HepG2 (cell line): ENCODE measurements around the gene SHISA6. TPM values are rescaled to one million over a fixed set of nuclear protein-coding genes. Genes with fewer than 3 reads are reported as not detected.

Source experiments
- ATAC-seq: fragments of 200-7000 bp; cut with Tn5 transposase; 3 replicates; pipeline ENCODE4 v1.9.1; 2020; ENCODE audit warnings: mild to moderate bottlenecking, moderate library complexity
- BruUV-seq: library from RNA; stranded (reverse); fragments of 400-500 nt; replicated peaks from 2 replicates; lab custom pipeline; 2021; lab: Mats Ljungman, UMichigan
- CTCF ChIA-PET: fragments of 300-600 bp; formaldehyde crosslinking; extraction: SDS; loops from one replicate; lab custom pipeline; 2021; ENCODE audit warnings: low total read pairs, inconsistent platforms, low intra/inter-chr PET ratio; lab: Yijun Ruan, JAX
- POLR2A ChIA-PET: fragments of 350-600 bp; sonication (Branson Sonifier 250); formaldehyde crosslinking; loops from one replicate; lab custom pipeline; 2020; ENCODE audit warnings: antibody characterized with exemption, inconsistent platforms; lab: Yijun Ruan, JAX
- DNase-seq: peaks from one replicate; pipeline ENCODE4 v3.0.0-alpha.2; 2015; ENCODE audit warnings: low spot score
- FAIRE-seq: peaks from 3 replicates; lab custom pipeline; 2011; peaks lifted over from hg19 to GRCh38; lab: Jason Lieb, UNC
- H2AFZ ChIP-seq: one replicate; pipeline ENCODE4 v1.6.1; 2011; ENCODE audit warnings: low read length, inconsistent platforms
- H3K27ac ChIP-seq: fragments of 300-600 bp; 3 replicates; pipeline ENCODE4 v1.8.0; 2011; ENCODE audit warnings: mixed run types, mild to moderate bottlenecking, mixed read lengths, low read length, inconsistent platforms; ENCODE audit not compliant: insufficient read depth; ENCODE audit errors: extremely low read length
- H3K27me3 ChIP-seq, 2 experiments: fragments of 200-600 bp in 1 of 2; 2 replicates in 1 of 2; 3 replicates in 1 of 2; pipeline versions ENCODE4 v1.6.0 to v1.8.0; 2011; ENCODE audit warnings: low read length in 2 of 2, mild to moderate bottlenecking in 2 of 2, moderate library complexity in 2 of 2, inconsistent platforms in 1 of 2; ENCODE audit not compliant: insufficient read depth in 2 of 2, control insufficient read depth in 1 of 2
- H3K36me3 ChIP-seq, 2 experiments: fragments of 200-600 bp in 1 of 2; replicated peaks in 1 of 2; 2 replicates in 1 of 2; 3 replicates in 1 of 2; pipeline versions ENCODE4 v1.5.1 to v1.8.0; 2011; ENCODE audit warnings: low read length in 2 of 2, inconsistent platforms in 1 of 2; ENCODE audit not compliant: insufficient read depth in 2 of 2, control insufficient read depth in 1 of 2
- H3K4me1 ChIP-seq: 2 replicates; pipeline ENCODE4 v1.5.1; 2012; ENCODE audit warnings: low read length, inconsistent platforms; ENCODE audit not compliant: insufficient read depth
- H3K4me2 ChIP-seq: 2 replicates; pipeline ENCODE4 v1.6.0; 2011; ENCODE audit warnings: low read depth, low read length, inconsistent platforms
- H3K4me3 ChIP-seq, 3 experiments: fragments of 200-600 bp in 1 of 3; sonication (generic), shearing (Covaris generic) in 1 of 3; replicated peaks in 1 of 3; 2 replicates each; pipeline ENCODE4 v1.5.1; 2011 to 2016; ENCODE audit warnings: low read length in 3 of 3, inconsistent platforms in 2 of 3, low read depth in 2 of 3, mild to moderate bottlenecking in 2 of 3, control low read depth in 1 of 3, mixed read lengths in 1 of 3; ENCODE audit not compliant: insufficient read depth in 1 of 3
- H3K79me2 ChIP-seq: one replicate; pipeline ENCODE4 v1.6.1; 2011; ENCODE audit warnings: low read length, inconsistent platforms; ENCODE audit not compliant: insufficient read depth
- H3K9ac ChIP-seq: 2 replicates; pipeline ENCODE4 v1.6.0; 2011; ENCODE audit warnings: mild to moderate bottlenecking, low read depth, low read length, inconsistent platforms; ENCODE audit not compliant: insufficient read depth
- H3K9me3 ChIP-seq: 2 replicates; pipeline ENCODE4 v1.5.1; 2012; ENCODE audit warnings: mild to moderate bottlenecking, low read length
- H4K20me1 ChIP-seq: 2 replicates; pipeline ENCODE4 v1.6.0; 2011; ENCODE audit warnings: inconsistent platforms, mild to moderate bottlenecking, low read length, moderate library complexity; ENCODE audit not compliant: insufficient read depth
- CENPBD1 ChIP-seq: sonication (generic); formaldehyde crosslinking; IDR thresholded peaks from 2 replicates; pipeline ENCODE4 v1.8.0; 2022; ENCODE audit warnings: missing genetic modification reagents, low read depth, mild to moderate bottlenecking, borderline replicate concordance
- RBFOX2 ChIP-seq: fragments of 200-400 bp; formaldehyde crosslinking; IDR thresholded peaks from 2 replicates; pipeline ENCODE4 v1.6.1; 2017; ENCODE audit warnings: low read depth, mild to moderate bottlenecking, low read length
- SNAPC4 ChIP-seq: sonication (generic); formaldehyde crosslinking; IDR thresholded peaks from 2 replicates; pipeline ENCODE4 v1.4.0; 2020; ENCODE audit warnings: mild to moderate bottlenecking, missing genetic modification reagents
- ZFY ChIP-seq: sonication (generic); formaldehyde crosslinking; IDR thresholded peaks from 2 replicates; pipeline ENCODE4 v1.4.0; 2020; ENCODE audit warnings: missing genetic modification reagents
- ZNF335 ChIP-seq: sonication (generic); formaldehyde crosslinking; IDR thresholded peaks from 2 replicates; pipeline ENCODE4 v1.4.0; 2020; ENCODE audit warnings: missing genetic modification reagents
- ZNF777 ChIP-seq: sonication (generic); formaldehyde crosslinking; IDR thresholded peaks from 2 replicates; pipeline ENCODE4 v1.4.0; 2020; ENCODE audit warnings: missing genetic modification reagents
- WGBS: methylation state at CpG from one replicate; pipeline ENCODE4 v1.1.6; 2017; ENCODE audit warnings: low lambda C conversion rate; 5-methylcytosine and 5-hydroxymethylcytosine counted together
- in situ Hi-C: cut with HindIII; loops from 2 replicates; pipeline ENCODE4 v1.10.0; 2017; ENCODE audit warnings: low pct_unique_long_range_greater_than_20kb; ENCODE audit not compliant: extremely low pct_ligation_motif_present
- intact Hi-C: fragments of 100-400 bp; cut with micrococcal nuclease; formaldehyde crosslinking; loops from one replicate; pipeline ENCODE4 v1.10.0; 2022; ENCODE audit not compliant: unreplicated experiment
- polyA plus RNA-seq, 8 experiments: library from polyadenylated mRNA; depleted of rRNA in 3 of 8; stranded (reverse) in 7 of 8; unstranded in 1 of 8; fragments of >200 nt; fragmentation: Illumina TruSeq in 4 of 8; extraction: Trizol in 4 of 8; gene quantifications; 2 replicates each; pipeline versions ENCODE4 v1.2.1 to v1.2.3, GENCODE V29; 2011 to 2016; ENCODE audit warnings: low read depth in 4 of 8, missing spikeins in 1 of 8, mixed read lengths in 1 of 8; ENCODE audit not compliant: insufficient read depth in 1 of 8
- total RNA-seq, 5 experiments: library from RNA; depleted of rRNA; stranded (reverse); fragments of >200 nt; fragmentation: Illumina TruSeq; extraction: Trizol; gene quantifications; 2 replicates each; pipeline ENCODE4 v1.2.3, GENCODE V29; 2016; ENCODE audit warnings: low read depth in 1 of 5
- TF ChIP-seq, protein P1 (sequence below): IDR thresholded peaks from 2 replicates; pipeline ENCODE4 v1.4.0; 2020; ENCODE audit warnings: mild to moderate bottlenecking, missing genetic modification reagents

SHISA6 gene
- total and polyA plus RNA-seq, 2 of the 13 experiments (the other 11 are each of a cell fraction or from before 2014, with no cell fraction given) = not detected

DNA sequence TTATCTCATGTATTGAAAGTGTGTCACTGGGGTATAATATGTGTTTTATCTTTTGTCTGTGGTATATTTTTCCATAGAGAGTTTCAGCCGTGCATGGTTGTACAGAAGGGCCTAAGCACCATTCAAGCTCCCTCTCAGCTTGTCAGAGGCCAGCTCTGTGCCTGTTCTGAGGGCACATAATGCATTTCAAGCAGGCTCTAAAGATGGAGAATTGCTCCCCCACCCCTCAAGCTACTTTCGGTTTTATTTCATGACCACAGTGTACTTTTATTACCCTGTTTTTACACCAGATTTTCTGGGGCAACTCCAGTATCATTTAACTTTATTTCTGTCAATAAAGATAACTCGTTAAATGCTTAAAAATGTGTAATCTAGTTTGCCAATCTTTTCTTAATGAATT lies 131.7 kb downstream of the SHISA6 start (continued):
- TF ChIP-seq SNAPC4 = no peak
- TF ChIP-seq ZNF777 (CRISPR knock-in tag) = no peak

- ATAC-seq = no peak
- FAIRE-seq = no peak
- H4K20me1 ChIP-seq = no peaks in the 10 kb centered on the region
- H3K36me3 ChIP-seq = no peaks in the 10 kb centered on the region
- H2AFZ ChIP-seq = no peak overlapping the region
- no TSS peak for BruUV-seq
- H3K4me2 ChIP-seq = no peak overlapping the region
- in situ Hi-C loops (no loop called here), intact Hi-C loops (no loop called here)
- H3K9ac ChIP-seq = no peak overlapping the region
- DNase-seq = no peak
- POLR2A ChIA-PET = no interaction called here
- H3K79me2 ChIP-seq = no peaks in the 10 kb centered on the region
- H3K4me1 ChIP-seq = no peaks in the 10 kb centered on the region
- 9% methylated on average over 6 of the region's 6 CpGs for WGBS
- CTCF ChIA-PET = no interaction called here
- H3K27me3 ChIP-seq = peaks cover 0 to 21% of the 10 kb centered on the region in 2 experiments; a peak in 2 of 5 replicates
- no peaks in the 10 kb centered on the region for H3K9me3 ChIP-seq
- H3K4me3 ChIP-seq = no peak overlapping the region
- TF ChIP-seq CENPBD1 (CRISPR knock-in tag) (no peak), ZFY (CRISPR knock-in tag) (no peak), RBFOX2 (no peak), ZNF335 (no peak)
- TF ChIP-seq, protein P1, sequence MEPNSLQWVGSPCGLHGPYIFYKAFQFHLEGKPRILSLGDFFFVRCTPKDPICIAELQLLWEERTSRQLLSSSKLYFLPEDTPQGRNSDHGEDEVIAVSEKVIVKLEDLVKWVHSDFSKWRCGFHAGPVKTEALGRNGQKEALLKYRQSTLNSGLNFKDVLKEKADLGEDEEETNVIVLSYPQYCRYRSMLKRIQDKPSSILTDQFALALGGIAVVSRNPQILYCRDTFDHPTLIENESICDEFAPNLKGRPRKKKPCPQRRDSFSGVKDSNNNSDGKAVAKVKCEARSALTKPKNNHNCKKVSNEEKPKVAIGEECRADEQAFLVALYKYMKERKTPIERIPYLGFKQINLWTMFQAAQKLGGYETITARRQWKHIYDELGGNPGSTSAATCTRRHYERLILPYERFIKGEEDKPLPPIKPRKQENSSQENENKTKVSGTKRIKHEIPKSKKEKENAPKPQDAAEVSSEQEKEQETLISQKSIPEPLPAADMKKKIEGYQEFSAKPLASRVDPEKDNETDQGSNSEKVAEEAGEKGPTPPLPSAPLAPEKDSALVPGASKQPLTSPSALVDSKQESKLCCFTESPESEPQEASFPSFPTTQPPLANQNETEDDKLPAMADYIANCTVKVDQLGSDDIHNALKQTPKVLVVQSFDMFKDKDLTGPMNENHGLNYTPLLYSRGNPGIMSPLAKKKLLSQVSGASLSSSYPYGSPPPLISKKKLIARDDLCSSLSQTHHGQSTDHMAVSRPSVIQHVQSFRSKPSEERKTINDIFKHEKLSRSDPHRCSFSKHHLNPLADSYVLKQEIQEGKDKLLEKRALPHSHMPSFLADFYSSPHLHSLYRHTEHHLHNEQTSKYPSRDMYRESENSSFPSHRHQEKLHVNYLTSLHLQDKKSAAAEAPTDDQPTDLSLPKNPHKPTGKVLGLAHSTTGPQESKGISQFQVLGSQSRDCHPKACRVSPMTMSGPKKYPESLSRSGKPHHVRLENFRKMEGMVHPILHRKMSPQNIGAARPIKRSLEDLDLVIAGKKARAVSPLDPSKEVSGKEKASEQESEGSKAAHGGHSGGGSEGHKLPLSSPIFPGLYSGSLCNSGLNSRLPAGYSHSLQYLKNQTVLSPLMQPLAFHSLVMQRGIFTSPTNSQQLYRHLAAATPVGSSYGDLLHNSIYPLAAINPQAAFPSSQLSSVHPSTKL (CRISPR knock-in tag) = no peak
- TF ChIP-seq, all 625 proteins: peak for 0
- no peak overlapping the region for H3K27ac ChIP-seq
Observed at GRCh38 chr17:11378506-11378905, 137.5 kb downstream of the SHISA6 start.
